CD14-positive monocyte (primary cell): ENCODE data around the gene PHLDA3. TPM values are rescaled to one million over a fixed set of nuclear protein-coding genes. Genes with fewer than 3 reads are reported as not detected.
"Not testable (repeated sequence)": the region's sequence is repeated elsewhere in the genome, so short reads cannot be mapped to it uniquely, and the experiment has no call there.

Source experiments
- DNase-seq, 3 donors: peaks; one replicate each; pipeline ENCODE4 v3.0.0-alpha.2; 2011 to 2022
- H2AFZ ChIP-seq: 2 replicates; pipeline ENCODE4 v1.6.0; 2012; ENCODE audit warnings: mild to moderate bottlenecking, low read depth, low read length, inconsistent platforms; ENCODE audit not compliant: insufficient read depth, poor library complexity, severe bottlenecking
- H3K27ac ChIP-seq, 2 donors: 1 replicate in 1 of 2; 2 replicates in 1 of 2; pipeline ENCODE4 v1.5.1; 2012 to 2013; ENCODE audit warnings: low read length in 2 of 2, control low read depth in 1 of 2, inconsistent platforms in 1 of 2, low read depth in 1 of 2, mild to moderate bottlenecking in 1 of 2
- H3K27me3 ChIP-seq, 2 donors: one replicate each; pipeline versions ENCODE4 v1.6.0 to v1.6.1; 2011 to 2013; ENCODE audit warnings: low read length in 2 of 2; ENCODE audit not compliant: control insufficient read depth in 2 of 2, insufficient read depth in 2 of 2
- H3K36me3 ChIP-seq, 2 donors: replicated peaks in 1 of 2; 1 replicate in 1 of 2; 2 replicates in 1 of 2; pipeline versions ENCODE4 v1.5.1 to v1.6.1; 2012 to 2013; ENCODE audit warnings: low read length in 2 of 2, control low read depth in 1 of 2, inconsistent platforms in 1 of 2, mild to moderate bottlenecking in 1 of 2; ENCODE audit not compliant: insufficient read depth in 2 of 2, control insufficient read depth in 1 of 2
- H3K4me1 ChIP-seq, 2 donors: 1 replicate in 1 of 2; 2 replicates in 1 of 2; pipeline versions ENCODE4 v1.5.1 to v1.6.1; 2012 to 2013; ENCODE audit warnings: low read length in 2 of 2, control low read depth in 1 of 2, inconsistent platforms in 1 of 2, mild to moderate bottlenecking in 1 of 2, moderate library complexity in 1 of 2; ENCODE audit not compliant: insufficient read depth in 2 of 2, control insufficient read depth in 1 of 2
- H3K4me2 ChIP-seq: replicated peaks from 2 replicates; pipeline ENCODE3; 2012; ENCODE audit warnings: low read length, moderate library complexity, mild to moderate bottlenecking; ENCODE audit not compliant: poor library complexity, severe bottlenecking; ENCODE audit errors: extremely low read depth
- H3K4me3 ChIP-seq, 3 experiments: fragments of 200-600 bp in 1 of 3; sonication (generic) in 1 of 3; replicated peaks in 1 of 3; 1 replicate in 2 of 3; 2 replicates in 1 of 3; pipeline ENCODE4 v1.5.1; 2011 to 2013; ENCODE audit warnings: low read length in 3 of 3, mild to moderate bottlenecking in 3 of 3, control low read depth in 2 of 3, low read depth in 2 of 3, inconsistent platforms in 1 of 3, moderate library complexity in 1 of 3
- H3K79me2 ChIP-seq: 2 replicates; pipeline ENCODE4 v1.6.0; 2012; ENCODE audit warnings: mild to moderate bottlenecking, control low read depth, inconsistent platforms, low read length, moderate library complexity; ENCODE audit not compliant: insufficient read depth
- H3K9ac ChIP-seq: 2 replicates; pipeline ENCODE4 v1.6.0; 2017; ENCODE audit warnings: low read length, mild to moderate bottlenecking; ENCODE audit not compliant: insufficient read depth, poor library complexity, severe bottlenecking
- H3K9me3 ChIP-seq, 2 donors: replicated peaks in 1 of 2; 1 replicate in 1 of 2; 2 replicates in 1 of 2; pipeline versions ENCODE4 v1.5.1 to v1.6.1; 2012 to 2013; ENCODE audit warnings: low read length in 2 of 2, control low read depth in 1 of 2; ENCODE audit not compliant: control insufficient read depth in 1 of 2, insufficient read depth in 1 of 2
- H4K20me1 ChIP-seq: 2 replicates; pipeline ENCODE4 v1.6.0; 2012; ENCODE audit warnings: mild to moderate bottlenecking, low read length, control low read depth, moderate library complexity; ENCODE audit not compliant: insufficient read depth
- H3K27ac Mint-ChIP-seq, 7 donors: one replicate each; pipeline ENCODE4 v1.8.0; 2020; ENCODE audit warnings: mild to moderate bottlenecking in 7 of 7, mixed read lengths in 7 of 7, moderate library complexity in 6 of 7, inconsistent platforms in 2 of 7
- H3K27me3 Mint-ChIP-seq, 3 donors: one replicate each; pipeline ENCODE4 v1.8.0; 2021 to 2022; ENCODE audit warnings: low read depth in 3 of 3, mild to moderate bottlenecking in 3 of 3, mixed read lengths in 3 of 3, moderate library complexity in 3 of 3, inconsistent platforms in 1 of 3
- H3K36me3 Mint-ChIP-seq, 2 donors: one replicate each; pipeline ENCODE4 v1.8.0; 2020; ENCODE audit warnings: mixed read lengths in 2 of 2, inconsistent platforms in 1 of 2, mild to moderate bottlenecking in 1 of 2
- H3K4me1 Mint-ChIP-seq: one replicate; pipeline ENCODE4 v1.8.0; 2020; ENCODE audit warnings: mild to moderate bottlenecking, mixed read lengths
- H3K4me3 Mint-ChIP-seq, 2 donors: one replicate each; pipeline ENCODE4 v1.8.0; 2020; ENCODE audit warnings: mild to moderate bottlenecking in 2 of 2, mixed read lengths in 2 of 2, moderate library complexity in 1 of 2
- H3K9me3 Mint-ChIP-seq, 7 donors: one replicate each; pipeline ENCODE4 v1.8.0; 2020 to 2022; ENCODE audit warnings: mixed read lengths in 7 of 7, mild to moderate bottlenecking in 6 of 7, moderate library complexity in 6 of 7, inconsistent platforms in 2 of 7
- CTCF ChIP-seq: fragments of 200-600 bp; IDR thresholded peaks from one replicate; pipeline ENCODE4 v1.8.0; 2022; ENCODE audit warnings: antibody characterized with exemption, mild to moderate bottlenecking
- WGBS: methylation state at CpG from one replicate; pipeline ENCODE4 v1.1.5; 2013; ENCODE audit warnings: missing lambda C conversion rate; ENCODE audit not compliant: insufficient coverage; 5-methylcytosine and 5-hydroxymethylcytosine counted together
- intact Hi-C, 2 donors: fragments of 100-400 bp; cut with micrococcal nuclease; formaldehyde crosslinking; loops; one replicate each; pipeline versions ENCODE4 v1.15.0 to v1.15.1; 2023
- polyA plus RNA-seq, 3 donors: library from polyadenylated mRNA; depleted of rRNA in 1 of 3; unstranded in 2 of 3; stranded (reverse) in 1 of 3; fragments of 300-500 nt in 2 of 3; fragments of >200 nt in 1 of 3; fragmentation: Illumina TruSeq in 2 of 3; gene quantifications; 1 replicate in 2 of 3; 2 replicates in 1 of 3; pipeline ENCODE4 v1.2.3, GENCODE V29; 2012 to 2021

PHLDA3 gene
- polyA plus RNA-seq, 3 donors: 0.08 TPM; not detected in 2

- H3K4me2 ChIP-seq: peak overlapping the region; percentile 79
- peak overlapping the region; percentile 42 to 77 (median 46) for H3K4me3 ChIP-seq
- H4K20me1 ChIP-seq: no peaks in the 10 kb centered on the region
- intact Hi-C loops: no loop called here
- peak; percentile 52 to 61 (median 53) for DNase-seq
- no peak for TF ChIP-seq CTCF
- H3K9ac ChIP-seq: peak overlapping the region; percentile 48
- H3K36me3 ChIP-seq: peaks cover 21 to 30% of the 10 kb centered on the region in 2 donors
- H3K27ac Mint-ChIP-seq: peak overlapping the region; percentile 26 to 85 (median 68)
- H3K9me3 Mint-ChIP-seq: peaks cover 0 to 4% (median 0%) of the 10 kb centered on the region in 7 donors
- peak overlapping the region; percentile 81 to 89 for H3K4me3 Mint-ChIP-seq
- peaks cover 12 to 28% (median 16%) of the 10 kb centered on the region in 3 donors for H3K27me3 Mint-ChIP-seq
- peaks cover 0 to 16% of the 10 kb centered on the region in 2 donors for H3K27me3 ChIP-seq
- H2AFZ ChIP-seq: peak overlapping the region; percentile 65
- peaks cover 25 to 29% of the 10 kb centered on the region in 2 donors for H3K36me3 Mint-ChIP-seq
- no peaks in the 10 kb centered on the region for H3K79me2 ChIP-seq
- H3K4me1 Mint-ChIP-seq: peaks cover 35% of the 10 kb centered on the region
- H3K27ac ChIP-seq: peak overlapping the region in 1 of 2 donors; percentile 15
- no peaks in the 10 kb centered on the region for H3K9me3 ChIP-seq
- 2% methylated on average over 21 of the region's 37 CpGs for WGBS
- H3K4me1 ChIP-seq: peaks cover 33 to 36% of the 10 kb centered on the region in 2 donors
These were observed 11.4 kb upstream of the PHLDA3 start for GRCh38 chr1:201480231-201481003.

GRCh38 chr1:201479201-201479730 is 10.3 kb upstream of the PHLDA3 start:
- Histone ChIP-seq H3K27ac (no peak overlapping the region), H4K20me1 (no peaks in the 10 kb centered on the region), H3K27me3 (peaks cover 0 to 18% of the 10 kb centered on the region in 2 donors), H3K9ac (no peak overlapping the region), H3K79me2 (no peaks in the 10 kb centered on the region), H3K36me3 (peaks cover 10 to 19% of the 10 kb centered on the region in 2 donors), H3K4me1 (peaks cover 33 to 36% of the 10 kb centered on the region in 2 donors), H3K4me2 (no peak overlapping the region), H3K4me3 (no peak overlapping the region), H3K9me3 (no peaks in the 10 kb centered on the region), H2AFZ (no peak overlapping the region)
- Mint-ChIP-seq H3K36me3 (peaks cover 13 to 18% of the 10 kb centered on the region in 2 donors), H3K4me1 (peaks cover 35% of the 10 kb centered on the region), H3K9me3 (peaks cover 0 to 4% (median 0%) of the 10 kb centered on the region in 7 donors), H3K4me3 (no peak overlapping the region), H3K27ac (no peak overlapping the region), H3K27me3 (peaks cover 12 to 28% (median 16%) of the 10 kb centered on the region in 3 donors)
- WGBS: 90% methylated on average over 3 of the region's 4 CpGs
- intact Hi-C loops: no loop called here
- TF ChIP-seq CTCF: no peak
- no peak for DNase-seq

GRCh38 chr1:201478666-201479065 is 9.7 kb upstream of the PHLDA3 start:
- peaks cover 4 to 13% of the 10 kb centered on the region in 2 donors for H3K36me3 ChIP-seq
- H2AFZ ChIP-seq, DNase-seq, H4K20me1 ChIP-seq, H3K4me3 ChIP-seq, H3K27ac Mint-ChIP-seq, H3K4me2 ChIP-seq, H3K9ac ChIP-seq, H3K9me3 ChIP-seq, intact Hi-C loops, H3K27ac ChIP-seq, H3K79me2 ChIP-seq, H3K9me3 Mint-ChIP-seq, H3K4me3 Mint-ChIP-seq: not testable (repeated sequence)
- peaks cover 0 to 18% of the 10 kb centered on the region in 2 donors for H3K27me3 ChIP-seq
- Mint-ChIP-seq H3K36me3 (peaks cover 8 to 13% of the 10 kb centered on the region in 2 donors), H3K27me3 (peaks cover 12 to 31% (median 16%) of the 10 kb centered on the region in 3 donors), H3K4me1 (peaks cover 35% of the 10 kb centered on the region)
- H3K4me1 ChIP-seq: peaks cover 33 to 36% of the 10 kb centered on the region in 2 donors
- WGBS: no CpG with 5 or more reads among the region's 3 CpGs
